A673 (cell line): ENCODE data around the gene SRRT.
"Not testable (repeated sequence)": the region's sequence is repeated elsewhere in the genome, so short reads cannot be mapped to it uniquely, and the experiment has no call there.

Experiments
- CTCF ChIP-seq: fragments of 300-800, 200-600 bp; sonication (generic); conservative IDR thresholded peaks from 2 replicates; pipeline ENCODE4 v1.5.1; 2017; ENCODE audit warnings: low read depth, mild to moderate bottlenecking, antibody characterized with exemption, low read length, moderate library complexity, mixed read lengths
- EZH2 ChIP-seq: fragments of 200-600 bp; sonication (generic); IDR thresholded peaks from 2 replicates; pipeline ENCODE4 v1.6.1; 2017; ENCODE audit warnings: borderline replicate concordance, low read depth, mild to moderate bottlenecking, mixed read lengths, antibody characterized with exemption, low read length; ENCODE audit not compliant: poor library complexity, severe bottlenecking

DNA sequence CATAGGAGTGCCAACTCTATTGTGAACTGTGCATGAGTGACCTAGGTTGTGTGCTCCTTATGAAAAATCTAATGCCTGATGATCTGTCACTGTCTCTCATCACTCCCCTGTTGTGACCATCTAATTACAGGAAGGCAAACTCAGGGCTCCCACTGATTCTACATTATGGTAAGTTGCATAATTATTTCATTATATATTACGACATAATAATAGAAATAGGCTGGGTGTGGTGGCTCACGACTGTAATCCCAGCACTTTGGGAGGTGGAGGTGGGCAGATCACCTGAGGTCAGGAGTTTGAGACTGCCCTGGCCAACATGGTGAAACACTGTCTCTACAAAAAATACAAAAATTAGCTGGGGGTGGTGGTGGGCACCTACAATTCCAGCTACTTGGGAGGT, 60.5 kb downstream of the SRRT start:
- TF ChIP-seq CTCF, EZH2: not testable (repeated sequence)
